ENCODE results near the gene TWNK. TPM values are rescaled to one million over a fixed set of nuclear protein-coding genes. Genes with fewer than 3 reads are reported as not detected.

TWNK gene
- total RNA-seq, 1 experiment from 2014 or later, result 21.7 TPM

GRCh38 chr10:101040851-101041250 lies 53.5 kb downstream of the TWNK start:
- DNase-seq (ENCODE audit: low spot score), result no peak
- in situ Hi-C loops (cut with HindIII; ENCODE audit: low sequenced_read_pairs), result no loop called here

GRCh38 chr10:101041252-101041761 lies 54.0 kb downstream of the TWNK start:
- DNase-seq (ENCODE audit: low spot score), result peak; percentile 93
- in situ Hi-C loops (cut with HindIII; ENCODE audit: low sequenced_read_pairs), result no loop called here

GRCh38 chr10:101042118-101042517 lies 54.8 kb downstream of the TWNK start:
- in situ Hi-C loops (cut with HindIII; ENCODE audit: low sequenced_read_pairs), result no loop called here
- DNase-seq (ENCODE audit: low spot score), result no peak

DNA sequence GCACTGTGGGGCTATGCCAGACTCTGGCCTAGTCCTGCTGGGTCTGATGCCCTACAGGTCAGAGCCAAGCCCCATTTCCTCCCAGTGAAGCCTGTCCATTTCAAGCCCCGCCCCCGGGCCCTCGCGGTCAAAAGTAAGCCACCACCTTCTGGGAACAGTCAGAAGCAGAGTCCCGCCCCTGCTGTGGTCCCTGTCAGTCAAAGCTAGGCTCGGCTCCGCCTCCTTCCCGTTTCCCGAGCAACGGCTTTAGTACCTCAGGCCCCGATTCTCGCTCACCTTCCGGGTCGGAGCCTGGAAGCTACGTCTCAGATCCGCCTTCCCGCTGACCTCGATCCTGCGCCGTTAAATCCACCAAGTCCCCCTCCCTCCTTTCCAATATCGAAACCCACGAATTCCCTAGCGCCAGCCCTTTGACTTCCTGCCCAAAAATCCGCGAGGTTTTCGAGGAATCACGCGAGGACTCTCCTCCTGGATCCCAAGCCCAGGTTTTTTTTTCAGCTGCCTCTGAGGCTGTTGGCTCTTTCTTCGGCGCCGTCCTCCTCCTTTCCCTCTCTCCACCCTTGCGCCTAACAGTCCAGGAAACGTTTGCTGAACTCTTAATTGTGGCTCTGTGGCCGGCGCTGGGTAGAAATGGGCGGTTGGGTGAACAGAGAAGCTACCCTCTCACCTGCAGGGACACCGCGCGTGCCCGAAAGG lies 55.5 kb downstream of the TWNK start:
- in situ Hi-C loops (cut with HindIII; ENCODE audit: low sequenced_read_pairs), result no loop called here
- DNase-seq (ENCODE audit: low spot score), result peak; percentile 96

DNA sequence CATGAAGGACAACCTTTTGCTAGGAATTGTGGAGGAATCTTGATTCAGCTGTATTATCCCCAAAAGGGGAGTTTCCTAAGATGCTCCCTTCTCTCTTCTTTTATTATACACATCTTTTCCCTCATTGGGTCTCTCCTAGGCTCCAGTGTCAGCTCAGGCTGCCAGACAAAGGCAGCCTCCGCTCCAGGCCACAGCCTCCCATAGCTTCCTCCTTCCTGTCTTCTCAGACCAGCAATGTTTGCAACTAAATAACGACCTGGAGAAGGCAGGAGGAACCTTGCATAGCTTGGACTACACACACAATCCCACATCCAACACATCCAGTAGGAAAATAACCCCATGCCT lies 56.0 kb downstream of the TWNK start:
- DNase-seq (ENCODE audit: low spot score), result no peak
- in situ Hi-C loops (cut with HindIII; ENCODE audit: low sequenced_read_pairs), result no loop called here

Other genes starting within 250 kb of the TWNK start
- 0.20 and 2.2 TPM in 2 replicates for gene PAX2, start 242.0 kb upstream of the TWNK start, total RNA-seq (2014; rRNA removed; shearing (Covaris generic))
- 37.0 and 46.2 TPM in 2 replicates for gene SLF2, start 74.6 kb upstream of the TWNK start, total RNA-seq (2014; rRNA removed; shearing (Covaris generic))
- gene SEMA4G, start 18.0 kb upstream of the TWNK start, total RNA-seq (2014; rRNA removed; shearing (Covaris generic)), result 15.3 and 36.2 TPM in 2 replicates
- 91.6 and 117 TPM in 2 replicates for gene MRPL43, start within 50 bp of the TWNK start, total RNA-seq (2014; rRNA removed; shearing (Covaris generic))
- gene LZTS2, start 12.3 kb downstream of the TWNK start, total RNA-seq (2014; rRNA removed; shearing (Covaris generic)), result 146 and 166 TPM in 2 replicates
- gene PDZD7, start 43.6 kb downstream of the TWNK start, total RNA-seq (2014; rRNA removed; shearing (Covaris generic)), result 2.4 and 4.5 TPM in 2 replicates
- gene SFXN3, start 43.7 kb downstream of the TWNK start, total RNA-seq (2014; rRNA removed; shearing (Covaris generic)), result 58.9 and 65.7 TPM in 2 replicates
- 105 and 145 TPM in 2 replicates for gene KAZALD1, start 74.4 kb downstream of the TWNK start, total RNA-seq (2014; rRNA removed; shearing (Covaris generic))
- gene TLX1, start 143.8 kb downstream of the TWNK start, total RNA-seq (2014; rRNA removed; shearing (Covaris generic)), result 0.14 TPM in 1 of 2 replicates, not detected in the other
- gene LBX1, start 241.9 kb downstream of the TWNK start, total RNA-seq (2014; rRNA removed; shearing (Covaris generic)), result 17.5 and 32.2 TPM in 2 replicates

Measured in G401 (cell line).